A673 (cell line): Measurements from ENCODE around the gene C4orf50. TPM values are rescaled to one million over a fixed set of nuclear protein-coding genes. Genes with fewer than 3 reads are reported as not detected.

Experiments
- BruUV-seq: library from RNA; stranded (reverse); fragments of 400-500 nt; replicated peaks from 2 replicates; lab custom pipeline; 2021; lab: Mats Ljungman, UMichigan
- CTCF ChIA-PET: fragments of 300-600 bp; sonication (Branson Sonifier 250); formaldehyde crosslinking; loops from one replicate; lab custom pipeline; 2022; ENCODE audit warnings: antibody characterized with exemption; lab: Charles Lee
- POLR2A ChIA-PET: fragments of 300-600 bp; sonication (Branson Sonifier 250); formaldehyde crosslinking; loops from one replicate; lab custom pipeline; 2022; ENCODE audit warnings: antibody characterized with exemption; ENCODE audit not compliant: low non-redundant PET; lab: Charles Lee
- DNase-seq: peaks from one replicate; pipeline ENCODE4 v3.0.0-alpha.2; 2015; ENCODE audit warnings: low spot score
- H3K27ac ChIP-seq: fragments of 200-600 bp; sonication (generic); 2 replicates; pipeline ENCODE4 v1.5.1; 2016; ENCODE audit warnings: mixed run types, low read depth, mild to moderate bottlenecking, mixed read lengths, antibody characterized with exemption, low read length; ENCODE audit not compliant: poor library complexity, severe bottlenecking
- H3K27me3 ChIP-seq: fragments of 200-600 bp; sonication (generic); replicated peaks from 2 replicates; pipeline ENCODE4 v1.6.1; 2017; ENCODE audit warnings: mixed run types, low read depth, mild to moderate bottlenecking, mixed read lengths, antibody characterized with exemption, low read length; ENCODE audit not compliant: insufficient read depth, poor library complexity
- H3K36me3 ChIP-seq: fragments of 200-600 bp; sonication (generic); 2 replicates; pipeline ENCODE4 v1.6.1; 2016; ENCODE audit warnings: mixed run types, mild to moderate bottlenecking, mixed read lengths, antibody characterized with exemption, low read length; ENCODE audit not compliant: insufficient read depth, poor library complexity, severe bottlenecking
- H3K4me1 ChIP-seq: fragments of 200-600 bp; sonication (generic); 2 replicates; pipeline ENCODE4 v1.6.1; 2017; ENCODE audit warnings: mixed run types, mild to moderate bottlenecking, mixed read lengths, antibody characterized with exemption, low read length; ENCODE audit not compliant: insufficient read depth, poor library complexity, severe bottlenecking
- H3K4me3 ChIP-seq: fragments of 200-600 bp; sonication (generic); 2 replicates; pipeline ENCODE4 v1.5.1; 2016; ENCODE audit warnings: low read depth, mixed run types, mild to moderate bottlenecking, mixed read lengths, low read length; ENCODE audit not compliant: poor library complexity, severe bottlenecking
- H3K9me3 ChIP-seq: fragments of 200-600 bp; sonication (generic); 2 replicates; pipeline ENCODE4 v1.6.1; 2016; ENCODE audit warnings: mixed run types, low read depth, mild to moderate bottlenecking, mixed read lengths, antibody characterized with exemption, low read length; ENCODE audit not compliant: poor library complexity, severe bottlenecking
- EZH2 ChIP-seq: fragments of 200-600 bp; sonication (generic); IDR thresholded peaks from 2 replicates; pipeline ENCODE4 v1.6.1; 2017; ENCODE audit warnings: borderline replicate concordance, low read depth, mild to moderate bottlenecking, mixed read lengths, antibody characterized with exemption, low read length; ENCODE audit not compliant: poor library complexity, severe bottlenecking
- intact Hi-C: fragments of 100-400 bp; cut with micrococcal nuclease; formaldehyde crosslinking; loops from one replicate; pipeline ENCODE4 v1.10.0; 2022; ENCODE audit not compliant: unreplicated experiment
- total RNA-seq: library from RNA; stranded (reverse); gene quantifications from 2 replicates; pipeline ENCODE4 v1.2.3, GENCODE V29; 2021
- TF ChIP-seq, protein P1 (sequence below): fragments of 300-800, 200-600 bp; sonication (generic); conservative IDR thresholded peaks from 2 replicates; pipeline ENCODE4 v1.5.1; 2017; ENCODE audit warnings: low read depth, mild to moderate bottlenecking, antibody characterized with exemption, low read length, moderate library complexity, mixed read lengths

Gene C4orf50
- total RNA-seq, 1 experiment from 2014 or later: not detected

GRCh38 chr4:5969777-5970176 is 48.5 kb downstream of the C4orf50 start:
- POLR2A ChIA-PET: interaction anchor here (0.7 kb wide), 1 partner anchor 207 kb away, joined by 4 read pairs; no protein-coding TSS in a partner anchor
- H3K27me3 ChIP-seq: no peaks in the 10 kb centered on the region
- H3K27ac ChIP-seq: no peak overlapping the region
- CTCF ChIA-PET: no interaction called here
- no peaks in the 10 kb centered on the region for H3K36me3 ChIP-seq
- intact Hi-C loops: no loop called here
- no peak for TF ChIP-seq EZH2
- TF ChIP-seq, protein P1, sequence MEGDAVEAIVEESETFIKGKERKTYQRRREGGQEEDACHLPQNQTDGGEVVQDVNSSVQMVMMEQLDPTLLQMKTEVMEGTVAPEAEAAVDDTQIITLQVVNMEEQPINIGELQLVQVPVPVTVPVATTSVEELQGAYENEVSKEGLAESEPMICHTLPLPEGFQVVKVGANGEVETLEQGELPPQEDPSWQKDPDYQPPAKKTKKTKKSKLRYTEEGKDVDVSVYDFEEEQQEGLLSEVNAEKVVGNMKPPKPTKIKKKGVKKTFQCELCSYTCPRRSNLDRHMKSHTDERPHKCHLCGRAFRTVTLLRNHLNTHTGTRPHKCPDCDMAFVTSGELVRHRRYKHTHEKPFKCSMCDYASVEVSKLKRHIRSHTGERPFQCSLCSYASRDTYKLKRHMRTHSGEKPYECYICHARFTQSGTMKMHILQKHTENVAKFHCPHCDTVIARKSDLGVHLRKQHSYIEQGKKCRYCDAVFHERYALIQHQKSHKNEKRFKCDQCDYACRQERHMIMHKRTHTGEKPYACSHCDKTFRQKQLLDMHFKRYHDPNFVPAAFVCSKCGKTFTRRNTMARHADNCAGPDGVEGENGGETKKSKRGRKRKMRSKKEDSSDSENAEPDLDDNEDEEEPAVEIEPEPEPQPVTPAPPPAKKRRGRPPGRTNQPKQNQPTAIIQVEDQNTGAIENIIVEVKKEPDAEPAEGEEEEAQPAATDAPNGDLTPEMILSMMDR: no peak
- BruUV-seq: no TSS peak
- no peak overlapping the region for H3K4me3 ChIP-seq
- DNase-seq: no peak
- H3K4me1 ChIP-seq: no peaks in the 10 kb centered on the region
- no peaks in the 10 kb centered on the region for H3K9me3 ChIP-seq

- no peak for DNase-seq
- no peak overlapping the region for H3K4me3 ChIP-seq
- no peak overlapping the region for H3K27ac ChIP-seq
- no peaks in the 10 kb centered on the region for H3K4me1 ChIP-seq
- ChIA-PET POLR2A (no interaction called here), CTCF (no interaction called here)
- BruUV-seq: no TSS peak
- H3K27me3 ChIP-seq: no peaks in the 10 kb centered on the region
- H3K36me3 ChIP-seq: no peaks in the 10 kb centered on the region
- no peaks in the 10 kb centered on the region for H3K9me3 ChIP-seq
- TF ChIP-seq, protein P1: no peak
- TF ChIP-seq EZH2: no peak
- intact Hi-C loops: no loop called here
These were observed 48.9 kb downstream of the C4orf50 start for GRCh38 chr4:5969336-5969735.

GRCh38 chr4:5968246-5968645 is 50.0 kb downstream of the C4orf50 start:
- H3K4me1 ChIP-seq: no peaks in the 10 kb centered on the region
- ChIA-PET CTCF (no interaction called here), POLR2A (no interaction called here)
- H3K27me3 ChIP-seq: no peaks in the 10 kb centered on the region
- H3K4me3 ChIP-seq: no peak overlapping the region
- intact Hi-C loops: no loop called here
- no peak for DNase-seq
- H3K36me3 ChIP-seq: no peaks in the 10 kb centered on the region
- no peak for TF ChIP-seq EZH2
- TF ChIP-seq, protein P1: no peak
- no peak overlapping the region for H3K27ac ChIP-seq
- BruUV-seq: no TSS peak
- no peaks in the 10 kb centered on the region for H3K9me3 ChIP-seq
